Measurements from ENCODE around the gene GLDN.

GRCh38 chr15:51444112-51444511 lies 102.7 kb downstream of the GLDN start:
- TF ChIP-seq CTCF (IDR thresholded peaks at IDR 0.05) (no peak), CHD2 (IDR thresholded peaks at IDR 0.05; ENCODE audit: low read length, partially characterized antibody) (no peak), EP300 (IDR thresholded peaks at IDR 0.05) (no peak), PBX3 (IDR thresholded peaks at IDR 0.05) (no peak), REST (IDR thresholded peaks at IDR 0.05) (no peak), CHD4 (IDR thresholded peaks at IDR 0.05; ENCODE audit: borderline replicate concordance) (no peak), RNF2 (IDR thresholded peaks at IDR 0.05; ENCODE audit: borderline replicate concordance, low read depth) (no peak), RAD21 (conservative IDR thresholded peaks at IDR 0.05 in 1 of 2, IDR thresholded peaks at IDR 0.05 in 1 of 2) (no peak)
